GM18505 (cell line): ENCODE results near the gene ADAMTS17.

Experiments
- ATAC-seq: cut with Tn5 transposase; IDR thresholded peaks from one replicate; pipeline ENCODE4 v1.9.1; 2021; ENCODE audit not compliant: unreplicated experiment
- POLR2A ChIP-seq: IDR thresholded peaks from 4 replicates; pipeline ENCODE4 v1.6.1; 2011; ENCODE audit warnings: borderline replicate concordance; ENCODE audit not compliant: insufficient read depth, insufficient read length; ENCODE audit errors: extremely low read depth

The ADAMTS17 gene

GRCh38 chr15:100054539-100054938, 287.2 kb downstream of the ADAMTS17 start:
- no peak for TF ChIP-seq POLR2A
- no peak for ATAC-seq

GRCh38 chr15:100053474-100054121, 288.2 kb downstream of the ADAMTS17 start:
- TF ChIP-seq POLR2A = no peak
- ATAC-seq = no peak

- no peak for ATAC-seq
- TF ChIP-seq POLR2A = no peak
Measured at GRCh38 chr15:100052716-100053473, 288.9 kb downstream of the ADAMTS17 start.

- no peak for TF ChIP-seq POLR2A
Measured at GRCh38 chr15:100050877-100051786, 290.6 kb downstream of the ADAMTS17 start.

GRCh38 chr15:100049936-100050876, 291.6 kb downstream of the ADAMTS17 start:
- TF ChIP-seq POLR2A = no peak
- no peak for ATAC-seq

More at GRCh38 chr15:100050877-100051786, 290.6 kb downstream of the ADAMTS17 start:
- no peak for ATAC-seq

- no peak for ATAC-seq
Measured at GRCh38 chr15:100049483-100049882, 292.3 kb downstream of the ADAMTS17 start.

GRCh38 chr15:100048736-100049135, 293.0 kb downstream of the ADAMTS17 start:
- no peak for TF ChIP-seq POLR2A
- no peak for ATAC-seq

More at GRCh38 chr15:100049483-100049882, 292.3 kb downstream of the ADAMTS17 start:
- TF ChIP-seq POLR2A = no peak

GRCh38 chr15:100043692-100044091, 298.1 kb downstream of the ADAMTS17 start:
- ATAC-seq = no peak
- TF ChIP-seq POLR2A = no peak

GRCh38 chr15:100043068-100043641, 298.6 kb downstream of the ADAMTS17 start:
- ATAC-seq = no peak
- TF ChIP-seq POLR2A = no peak

- ATAC-seq = no peak
- no peak for TF ChIP-seq POLR2A
Measured at GRCh38 chr15:100042558-100042957, 299.2 kb downstream of the ADAMTS17 start.

GRCh38 chr15:100041127-100041828, 300.5 kb downstream of the ADAMTS17 start:
- no peak for TF ChIP-seq POLR2A
- ATAC-seq = no peak
